ENCODE measurements around the gene GCN1.
"Not testable (repeated sequence)": the region's sequence is repeated elsewhere in the genome, so short reads cannot be mapped to it uniquely, and the experiment has no call there.

DNA sequence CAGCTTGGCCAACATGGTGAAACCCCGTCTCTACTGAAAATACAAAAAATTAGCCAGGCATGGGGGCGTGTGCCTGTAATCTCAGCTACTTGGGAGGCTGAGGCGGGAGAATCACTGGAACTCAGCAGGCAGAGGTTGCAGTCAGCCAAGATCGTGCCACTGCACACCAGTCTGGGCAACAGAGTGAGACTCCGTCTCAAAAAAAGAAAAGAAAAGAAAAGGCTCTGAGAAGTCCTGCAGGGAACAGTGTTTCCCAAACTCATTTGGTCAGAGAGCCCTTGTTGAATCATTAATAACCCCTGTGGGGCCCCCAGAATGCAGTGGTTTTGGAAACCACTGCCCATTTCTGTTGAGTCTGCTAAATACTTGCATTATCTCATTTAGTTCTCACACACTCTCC lies 18.7 kb upstream of the GCN1 start:
- TF ChIP-seq, protein P1, sequence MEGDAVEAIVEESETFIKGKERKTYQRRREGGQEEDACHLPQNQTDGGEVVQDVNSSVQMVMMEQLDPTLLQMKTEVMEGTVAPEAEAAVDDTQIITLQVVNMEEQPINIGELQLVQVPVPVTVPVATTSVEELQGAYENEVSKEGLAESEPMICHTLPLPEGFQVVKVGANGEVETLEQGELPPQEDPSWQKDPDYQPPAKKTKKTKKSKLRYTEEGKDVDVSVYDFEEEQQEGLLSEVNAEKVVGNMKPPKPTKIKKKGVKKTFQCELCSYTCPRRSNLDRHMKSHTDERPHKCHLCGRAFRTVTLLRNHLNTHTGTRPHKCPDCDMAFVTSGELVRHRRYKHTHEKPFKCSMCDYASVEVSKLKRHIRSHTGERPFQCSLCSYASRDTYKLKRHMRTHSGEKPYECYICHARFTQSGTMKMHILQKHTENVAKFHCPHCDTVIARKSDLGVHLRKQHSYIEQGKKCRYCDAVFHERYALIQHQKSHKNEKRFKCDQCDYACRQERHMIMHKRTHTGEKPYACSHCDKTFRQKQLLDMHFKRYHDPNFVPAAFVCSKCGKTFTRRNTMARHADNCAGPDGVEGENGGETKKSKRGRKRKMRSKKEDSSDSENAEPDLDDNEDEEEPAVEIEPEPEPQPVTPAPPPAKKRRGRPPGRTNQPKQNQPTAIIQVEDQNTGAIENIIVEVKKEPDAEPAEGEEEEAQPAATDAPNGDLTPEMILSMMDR (IDR thresholded peaks at IDR 0.05; ENCODE audit: low read depth, low read length), result not testable (repeated sequence)
- TF ChIP-seq EZH2phosphoT487 (IDR thresholded peaks at IDR 0.05; ENCODE audit: low read depth), result not testable (repeated sequence)

Measured in OCI-LY3 (cell line).